Liver (tissue), 9 donors: ENCODE data around the gene NDNF. TPM values are rescaled to one million over a fixed set of nuclear protein-coding genes. Genes with fewer than 3 reads are reported as not detected.

Experiments used
- DNase-seq: peaks from one replicate; pipeline ENCODE4 v3.0.0-alpha.2; 2017; ENCODE audit warnings: low spot score
- H3K27ac ChIP-seq, 2 donors: one replicate each; pipeline ENCODE4 v1.7.0; 2013; ENCODE audit warnings: inconsistent platforms in 2 of 2, low read length in 2 of 2, control low read depth in 1 of 2, low read depth in 1 of 2, mild to moderate bottlenecking in 1 of 2
- H3K27me3 ChIP-seq, 4 donors: one replicate each; pipeline versions ENCODE4 v1.6.1 to v1.7.0; 2013; ENCODE audit warnings: low read length in 3 of 4, inconsistent platforms in 1 of 4, mild to moderate bottlenecking in 1 of 4, moderate library complexity in 1 of 4; ENCODE audit not compliant: control insufficient read depth in 4 of 4, insufficient read depth in 4 of 4
- H3K36me3 ChIP-seq, 4 donors: one replicate each; pipeline versions ENCODE4 v1.6.1 to v1.7.0; 2013; ENCODE audit warnings: low read length in 3 of 4, mild to moderate bottlenecking in 3 of 4, low read depth in 1 of 4, moderate library complexity in 1 of 4; ENCODE audit not compliant: control insufficient read depth in 4 of 4, insufficient read depth in 3 of 4
- H3K4me1 ChIP-seq, 4 donors: one replicate each; pipeline versions ENCODE4 v1.6.1 to v1.7.0; 2013; ENCODE audit warnings: low read length in 3 of 4, mild to moderate bottlenecking in 3 of 4, moderate library complexity in 1 of 4; ENCODE audit not compliant: control insufficient read depth in 4 of 4, insufficient read depth in 4 of 4
- H3K4me3 ChIP-seq, 3 donors: one replicate each; pipeline versions ENCODE4 v1.6.1 to v1.7.0; 2013; ENCODE audit warnings: low read length in 3 of 3, control low read depth in 1 of 3, low read depth in 1 of 3, mild to moderate bottlenecking in 1 of 3
- H3K9ac ChIP-seq, 2 donors: one replicate each; pipeline ENCODE4 v1.7.0; 2013; ENCODE audit warnings: low read length in 2 of 2, mild to moderate bottlenecking in 2 of 2, moderate library complexity in 2 of 2, control low read depth in 1 of 2, low read depth in 1 of 2
- H3K9me3 ChIP-seq, 4 donors: one replicate each; pipeline versions ENCODE4 v1.6.1 to v1.7.0; 2013; ENCODE audit warnings: low read length in 3 of 4; ENCODE audit not compliant: control insufficient read depth in 4 of 4
- ATF3 ChIP-seq: IDR thresholded peaks from 2 replicates; pipeline ENCODE4 v1.6.1; 2016; ENCODE audit warnings: antibody characterized with exemption
- JUND ChIP-seq, 2 donors: IDR thresholded peaks; 2 replicates each; pipeline ENCODE4 v1.6.1; 2016; ENCODE audit warnings: antibody characterized with exemption in 2 of 2
- WGBS: extraction: QIAGEN DNeasy Blood & Tissue Kit; methylation state at CpG from one replicate; pipeline ENCODE4 v1.1.7; 2013; 5-methylcytosine and 5-hydroxymethylcytosine counted together
- polyA plus RNA-seq, 2 donors: library from polyadenylated mRNA; stranded (reverse) in 1 of 2; unstranded in 1 of 2; fragments of 200-250 nt in 1 of 2; fragments of >200 nt in 1 of 2; fragmentation: Nextera tagmentation in 1 of 2; extraction: Ambion mirVana in 1 of 2; gene quantifications; one replicate each; pipeline versions ENCODE4 v1.2.1 to v1.2.3, GENCODE V29; 2013 to 2015
- total RNA-seq, 2 donors: library from RNA; depleted of rRNA; stranded (reverse); fragments of >200 nt; gene quantifications; one replicate each; pipeline ENCODE4 v1.2.3, GENCODE V29; 2014
- TF ChIP-seq, protein P1 (sequence below): IDR thresholded peaks from 2 replicates; pipeline ENCODE4 v1.6.1; 2016; ENCODE audit warnings: antibody characterized with exemption
- donor health status: healthy.
- donor health status: healthy.
- donor health status: healthy.
- donor health status: healthy.
- donor health status: healthy.

NDNF gene
- total and polyA plus RNA-seq, 4 donors: 0.05 to 0.37 (median 0.13) TPM

DNA sequence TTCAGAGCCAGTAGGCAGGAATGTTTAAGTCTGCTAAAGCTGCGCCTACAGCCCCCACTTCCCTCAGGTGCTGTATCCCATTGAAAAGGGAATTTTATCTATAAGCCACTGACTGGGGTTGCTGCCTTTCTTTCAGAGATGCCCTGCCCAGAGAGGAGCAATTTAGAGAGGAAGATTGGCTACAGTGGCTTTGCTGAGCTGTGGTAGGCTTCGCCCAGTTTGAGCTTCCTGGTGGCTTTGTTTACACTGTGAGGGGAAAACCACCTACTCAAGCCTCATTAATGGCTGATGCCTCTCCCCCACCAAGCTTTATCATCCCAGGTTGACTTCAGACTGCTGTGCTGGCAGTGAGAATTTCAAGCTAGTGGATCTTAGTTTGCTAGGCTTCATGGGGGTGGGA, 82.1 kb downstream of the NDNF start:
- no peaks in the 10 kb centered on the region for H3K36me3 ChIP-seq
- no peak overlapping the region for H3K27ac ChIP-seq
- H3K9me3 ChIP-seq: no peaks in the 10 kb centered on the region
- H3K4me3 ChIP-seq: no peak overlapping the region
- no peaks in the 10 kb centered on the region for H3K27me3 ChIP-seq
- no peaks in the 10 kb centered on the region for H3K4me1 ChIP-seq
- no peak for DNase-seq
- TF ChIP-seq ATF3 (no peak), JUND (IDR thresholded peaks at IDR 0.05) (no peak)
- TF ChIP-seq, protein P1, sequence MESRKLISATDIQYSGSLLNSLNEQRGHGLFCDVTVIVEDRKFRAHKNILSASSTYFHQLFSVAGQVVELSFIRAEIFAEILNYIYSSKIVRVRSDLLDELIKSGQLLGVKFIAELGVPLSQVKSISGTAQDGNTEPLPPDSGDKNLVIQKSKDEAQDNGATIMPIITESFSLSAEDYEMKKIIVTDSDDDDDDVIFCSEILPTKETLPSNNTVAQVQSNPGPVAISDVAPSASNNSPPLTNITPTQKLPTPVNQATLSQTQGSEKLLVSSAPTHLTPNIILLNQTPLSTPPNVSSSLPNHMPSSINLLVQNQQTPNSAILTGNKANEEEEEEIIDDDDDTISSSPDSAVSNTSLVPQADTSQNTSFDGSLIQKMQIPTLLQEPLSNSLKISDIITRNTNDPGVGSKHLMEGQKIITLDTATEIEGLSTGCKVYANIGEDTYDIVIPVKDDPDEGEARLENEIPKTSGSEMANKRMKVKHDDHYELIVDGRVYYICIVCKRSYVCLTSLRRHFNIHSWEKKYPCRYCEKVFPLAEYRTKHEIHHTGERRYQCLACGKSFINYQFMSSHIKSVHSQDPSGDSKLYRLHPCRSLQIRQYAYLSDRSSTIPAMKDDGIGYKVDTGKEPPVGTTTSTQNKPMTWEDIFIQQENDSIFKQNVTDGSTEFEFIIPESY: no peak
- no peak overlapping the region for H3K9ac ChIP-seq
- 89% methylated on average over 2 of the region's 2 CpGs for WGBS

Other genes starting within 250 kb of the NDNF start
- gene PRDM5, start 149.8 kb downstream of the NDNF start, total RNA-seq: 1 to 10 TPM; 1.9 to 4.0 TPM
- gene PRDM5, start 149.8 kb downstream of the NDNF start, polyA plus RNA-seq: under 1 TPM; 0.17 to 0.28 TPM
- under 1 TPM in 1 of 2 donors, not detected in 1; 0.25 TPM for gene TNIP3, start 91.8 kb upstream of the NDNF start, total RNA-seq
- gene TNIP3, start 91.8 kb upstream of the NDNF start, polyA plus RNA-seq: under 1 TPM in 1 of 2 donors, not detected in 1; 0.02 TPM